ENCODE data around the gene CLEC18A. TPM values are rescaled to one million over a fixed set of nuclear protein-coding genes. Genes with fewer than 3 reads are reported as not detected.
"Not testable (repeated sequence)": the region's sequence is repeated elsewhere in the genome, so short reads cannot be mapped to it uniquely, and the experiment has no call there.

The CLEC18A gene
- total RNA-seq, 1 donor from 2014 or later = 0.51 TPM

DNA sequence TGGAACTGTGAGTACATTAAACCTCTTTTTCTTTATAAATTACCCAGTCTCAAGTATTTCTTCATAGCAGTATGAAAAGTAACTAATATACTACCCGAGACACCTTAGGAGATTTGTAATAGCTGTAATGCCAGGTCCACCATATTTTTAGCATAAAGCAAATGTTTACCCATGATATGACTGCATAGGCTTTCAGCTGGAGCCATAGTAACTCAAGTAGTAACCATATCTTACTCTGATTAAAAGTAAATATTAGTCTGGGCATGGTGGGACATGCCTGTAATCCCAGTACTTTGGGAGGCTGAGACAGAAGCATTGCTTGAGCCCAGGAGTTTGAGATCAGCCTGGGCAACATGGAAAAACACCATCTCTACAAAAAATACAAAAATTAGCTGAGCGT, 52.4 kb downstream of the CLEC18A start:
- H3K4me3 Mint-ChIP-seq; H3K36me3 Mint-ChIP-seq (ENCODE audit: low read depth); H3K9me3 Mint-ChIP-seq; H3K27ac Mint-ChIP-seq; H3K4me1 Mint-ChIP-seq; H3K27me3 Mint-ChIP-seq; DNase-seq; intact Hi-C loops (cut with micrococcal nuclease): not testable (repeated sequence)

DNA sequence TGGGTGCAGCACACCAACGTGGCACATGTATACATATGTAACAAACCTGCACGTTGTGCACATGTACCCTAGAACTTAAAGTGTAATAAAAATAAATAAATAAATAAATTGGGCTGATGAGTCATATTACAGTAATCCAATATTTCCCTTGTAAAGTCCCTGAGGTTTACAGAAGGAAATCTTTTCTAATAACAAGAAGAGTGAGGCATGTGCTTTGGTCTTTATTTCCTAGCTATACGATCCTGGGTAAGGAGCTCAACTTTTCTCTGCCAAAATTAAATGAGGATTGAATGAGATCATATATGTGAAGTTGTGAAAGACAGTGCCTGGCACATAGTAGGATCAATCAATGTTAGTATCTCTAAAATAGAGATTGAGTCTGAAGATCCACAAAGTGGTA, 57.5 kb downstream of the CLEC18A start:
- H3K27ac Mint-ChIP-seq; H3K36me3 Mint-ChIP-seq (ENCODE audit: low read depth); intact Hi-C loops (cut with micrococcal nuclease); H3K27me3 Mint-ChIP-seq; H3K9me3 Mint-ChIP-seq; H3K4me3 Mint-ChIP-seq; H3K4me1 Mint-ChIP-seq; DNase-seq: not testable (repeated sequence)

DNA sequence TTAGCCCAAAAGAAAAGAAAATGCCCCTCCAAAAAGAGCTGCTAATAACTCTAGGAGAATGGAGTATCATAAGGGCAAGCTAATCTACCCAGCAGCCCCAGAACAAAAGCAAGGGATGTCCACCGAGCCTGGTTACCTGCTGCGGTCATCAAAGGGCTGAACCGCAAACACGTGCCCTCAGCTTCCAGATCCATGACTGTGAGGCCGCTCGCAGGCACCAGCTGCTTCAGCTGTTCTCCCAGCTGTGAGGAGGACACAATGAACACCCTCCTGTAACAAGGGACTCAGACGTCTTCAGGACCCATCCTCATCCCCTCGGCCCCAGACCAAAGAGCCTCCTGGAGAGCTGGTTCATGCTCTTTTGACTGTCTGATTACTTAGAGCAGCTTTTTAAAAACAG, 59.5 kb downstream of the CLEC18A start:
- H3K4me3 Mint-ChIP-seq; H3K9me3 Mint-ChIP-seq; H3K27me3 Mint-ChIP-seq; H3K27ac Mint-ChIP-seq; DNase-seq; intact Hi-C loops (cut with micrococcal nuclease); H3K4me1 Mint-ChIP-seq; H3K36me3 Mint-ChIP-seq (ENCODE audit: low read depth): not testable (repeated sequence)

GRCh38 chr16:70011120-70011519, 60.0 kb downstream of the CLEC18A start:
- H3K4me1 Mint-ChIP-seq; DNase-seq; H3K4me3 Mint-ChIP-seq; H3K27ac Mint-ChIP-seq; H3K36me3 Mint-ChIP-seq (ENCODE audit: low read depth); intact Hi-C loops (cut with micrococcal nuclease); H3K9me3 Mint-ChIP-seq; H3K27me3 Mint-ChIP-seq: not testable (repeated sequence)

DNA sequence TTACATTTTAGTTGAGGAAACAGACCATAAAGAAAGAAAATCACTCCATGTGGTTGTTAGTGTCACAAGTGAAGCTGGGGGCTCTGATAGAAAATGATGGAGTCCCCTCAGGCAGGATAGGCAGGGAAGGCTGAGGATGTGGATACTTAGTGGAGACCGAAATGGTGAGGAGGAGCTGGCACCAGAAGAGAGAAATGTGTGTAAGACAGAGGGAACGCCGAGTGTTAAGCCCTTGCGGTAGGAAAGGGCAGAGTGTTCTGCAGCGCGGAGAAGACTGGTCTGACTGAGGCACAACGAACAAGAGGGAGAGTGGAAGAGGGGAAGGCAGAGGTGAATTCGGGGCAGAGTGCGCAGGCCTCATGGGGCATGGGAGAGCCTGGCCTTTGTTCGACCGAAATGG, 61.2 kb downstream of the CLEC18A start:
- intact Hi-C loops (cut with micrococcal nuclease); H3K36me3 Mint-ChIP-seq (ENCODE audit: low read depth); H3K4me3 Mint-ChIP-seq; H3K27me3 Mint-ChIP-seq; DNase-seq; H3K9me3 Mint-ChIP-seq; H3K27ac Mint-ChIP-seq; H3K4me1 Mint-ChIP-seq: not testable (repeated sequence)

GRCh38 chr16:70012951-70013350, 61.8 kb downstream of the CLEC18A start:
- H3K9me3 Mint-ChIP-seq; H3K4me1 Mint-ChIP-seq; DNase-seq; H3K4me3 Mint-ChIP-seq; H3K27ac Mint-ChIP-seq; H3K27me3 Mint-ChIP-seq; H3K36me3 Mint-ChIP-seq (ENCODE audit: low read depth); intact Hi-C loops (cut with micrococcal nuclease): not testable (repeated sequence)

Other genes with a start within 250 kb of the CLEC18A start
- 9.2 and 9.8 TPM in 2 replicates for gene NQO1, start 224.8 kb upstream of the CLEC18A start, total RNA-seq
- gene NOB1, start 196.4 kb upstream of the CLEC18A start, total RNA-seq = 127 and 129 TPM in 2 replicates
- 51.7 and 57.5 TPM in 2 replicates for gene WWP2, start 189.0 kb upstream of the CLEC18A start, total RNA-seq
- gene PDPR, start 163.0 kb downstream of the CLEC18A start, total RNA-seq = 39.8 and 41.7 TPM in 2 replicates
- 0.45 TPM in 1 of 2 replicates, not detected in the other for gene CLEC18C, start 222.5 kb downstream of the CLEC18A start, total RNA-seq